Activated T-cell treated with anti-CD3 and anti-CD28 coated beads, Interleukin-2, amount 50 U/mL, for 72 hours (primary cell): ENCODE results near the gene PITRM1. TPM values are rescaled to one million over a fixed set of nuclear protein-coding genes. Genes with fewer than 3 reads are reported as not detected.

ENCODE experiments used
- ATAC-seq, 2 donors: fragments of 150-1000 bp; cut with Tn5 transposase; replicated peaks in 1 of 2; 2 replicates each; pipeline ENCODE4 v1.10.0; 2021; ENCODE audit warnings: moderate library complexity in 2 of 2, mild to moderate bottlenecking in 1 of 2
- DNase-seq, 2 donors: peaks; one replicate each; pipeline ENCODE4 v3.0.0; 2021 to 2022; ENCODE audit warnings: mixed read lengths in 1 of 2
- H3K27ac Mint-ChIP-seq: one replicate; pipeline ENCODE4 v1.8.0; 2022; ENCODE audit warnings: mild to moderate bottlenecking, moderate library complexity, mixed read lengths
- H3K27me3 Mint-ChIP-seq: one replicate; pipeline ENCODE4 v1.8.0; 2022; ENCODE audit warnings: low read depth, mixed read lengths
- H3K36me3 Mint-ChIP-seq, 2 donors: one replicate each; pipeline ENCODE4 v1.8.0; 2022; ENCODE audit warnings: mixed read lengths in 2 of 2, mild to moderate bottlenecking in 1 of 2; ENCODE audit not compliant: insufficient read depth in 2 of 2
- H3K4me1 Mint-ChIP-seq: one replicate; pipeline ENCODE4 v1.8.0; 2022; ENCODE audit warnings: low read depth, mixed read lengths
- H3K4me3 Mint-ChIP-seq, 2 donors: one replicate each; pipeline ENCODE4 v1.8.0; 2022; ENCODE audit warnings: mild to moderate bottlenecking in 2 of 2, mixed read lengths in 2 of 2, moderate library complexity in 2 of 2
- H3K9me3 Mint-ChIP-seq, 2 donors: one replicate each; pipeline ENCODE4 v1.8.0; 2022; ENCODE audit warnings: mixed read lengths in 2 of 2
- total RNA-seq, 2 donors: library from RNA; stranded (reverse); gene quantifications; one replicate each; pipeline ENCODE4 v1.2.3, GENCODE V29; 2022

Gene PITRM1
- total RNA-seq, 2 donors from 2014 or later = 76.7 to 79.9 TPM

GRCh38 chr10:3148994-3149393, 23.6 kb downstream of the PITRM1 start:
- Mint-ChIP-seq H3K4me3 (no peak overlapping the region), H3K27me3 (no peaks in the 10 kb centered on the region), H3K36me3 (peaks cover 4 to 32% of the 10 kb centered on the region in 2 donors), H3K27ac (no peak overlapping the region), H3K9me3 (no peaks in the 10 kb centered on the region), H3K4me1 (peaks cover 14% of the 10 kb centered on the region)
- no peak for DNase-seq
- no peak for ATAC-seq

GRCh38 chr10:3148041-3148440, 24.5 kb downstream of the PITRM1 start:
- DNase-seq (no peak), ATAC-seq (no peak)
- H3K4me1 Mint-ChIP-seq = peaks cover 14% of the 10 kb centered on the region
- peaks cover 6 to 24% of the 10 kb centered on the region in 2 donors for H3K36me3 Mint-ChIP-seq
- H3K9me3 Mint-ChIP-seq = no peaks in the 10 kb centered on the region
- H3K27ac Mint-ChIP-seq = no peak overlapping the region
- H3K27me3 Mint-ChIP-seq = no peaks in the 10 kb centered on the region
- H3K4me3 Mint-ChIP-seq = no peak overlapping the region

- H3K4me3 Mint-ChIP-seq = no peak overlapping the region
- H3K36me3 Mint-ChIP-seq = peaks cover 7 to 27% of the 10 kb centered on the region in 2 donors
- no peak for ATAC-seq
- H3K9me3 Mint-ChIP-seq = no peaks in the 10 kb centered on the region
- DNase-seq = no peak
- H3K4me1 Mint-ChIP-seq = peaks cover 7% of the 10 kb centered on the region
- H3K27ac Mint-ChIP-seq = peak overlapping the region; percentile 9
- no peaks in the 10 kb centered on the region for H3K27me3 Mint-ChIP-seq
Measured at GRCh38 chr10:3147117-3147820, 25.3 kb downstream of the PITRM1 start.

GRCh38 chr10:3146289-3146688, 26.3 kb downstream of the PITRM1 start:
- DNase-seq (no peak), ATAC-seq (no peak)
- Mint-ChIP-seq H3K4me1 (no peaks in the 10 kb centered on the region), H3K36me3 (peaks cover 8 to 26% of the 10 kb centered on the region in 2 donors), H3K9me3 (no peaks in the 10 kb centered on the region), H3K27me3 (no peaks in the 10 kb centered on the region), H3K4me3 (no peak overlapping the region), H3K27ac (no peak overlapping the region)

GRCh38 chr10:3145366-3145765, 27.2 kb downstream of the PITRM1 start:
- Mint-ChIP-seq H3K4me1 (no peaks in the 10 kb centered on the region), H3K36me3 (peaks cover 8 to 25% of the 10 kb centered on the region in 2 donors), H3K4me3 (no peak overlapping the region), H3K27ac (no peak overlapping the region), H3K9me3 (no peaks in the 10 kb centered on the region), H3K27me3 (no peaks in the 10 kb centered on the region)
- ATAC-seq = no peak
- no peak for DNase-seq

- H3K27ac Mint-ChIP-seq = peak overlapping the region; percentile 24
- no peaks in the 10 kb centered on the region for H3K9me3 Mint-ChIP-seq
- peak in 1 of 2 donors; percentile 15 for ATAC-seq
- no peaks in the 10 kb centered on the region for H3K27me3 Mint-ChIP-seq
- no peaks in the 10 kb centered on the region for H3K4me1 Mint-ChIP-seq
- no peak overlapping the region for H3K4me3 Mint-ChIP-seq
- no peak for DNase-seq
- peaks cover 8 to 21% of the 10 kb centered on the region in 2 donors for H3K36me3 Mint-ChIP-seq
Measured at GRCh38 chr10:3143791-3144434, 28.7 kb downstream of the PITRM1 start.

- Mint-ChIP-seq H3K27me3 (no peaks in the 10 kb centered on the region), H3K36me3 (peaks cover 8 to 24% of the 10 kb centered on the region in 2 donors), H3K9me3 (no peaks in the 10 kb centered on the region), H3K4me3 (no peak overlapping the region), H3K27ac (no peak overlapping the region), H3K4me1 (no peaks in the 10 kb centered on the region)
- no peak for ATAC-seq
- DNase-seq = no peak
Measured at GRCh38 chr10:3143366-3143765, 29.2 kb downstream of the PITRM1 start.

GRCh38 chr10:3142146-3142875, 30.3 kb downstream of the PITRM1 start:
- no peak for DNase-seq
- H3K4me1 Mint-ChIP-seq = no peaks in the 10 kb centered on the region
- H3K9me3 Mint-ChIP-seq = no peaks in the 10 kb centered on the region
- no peaks in the 10 kb centered on the region for H3K27me3 Mint-ChIP-seq
- H3K4me3 Mint-ChIP-seq = no peak overlapping the region
- no peak overlapping the region for H3K27ac Mint-ChIP-seq
- ATAC-seq = peak; percentile 11 to 21
- peaks cover 8 to 19% of the 10 kb centered on the region in 2 donors for H3K36me3 Mint-ChIP-seq

GRCh38 chr10:3141351-3142005, 31.1 kb downstream of the PITRM1 start:
- DNase-seq (no peak), ATAC-seq (no peak)
- H3K4me3 Mint-ChIP-seq = no peak overlapping the region
- no peaks in the 10 kb centered on the region for H3K27me3 Mint-ChIP-seq
- H3K27ac Mint-ChIP-seq = peak overlapping the region; percentile 40
- no peaks in the 10 kb centered on the region for H3K4me1 Mint-ChIP-seq
- H3K9me3 Mint-ChIP-seq = no peaks in the 10 kb centered on the region
- peaks cover 8 to 19% of the 10 kb centered on the region in 2 donors for H3K36me3 Mint-ChIP-seq

- Mint-ChIP-seq H3K4me3 (no peak overlapping the region), H3K36me3 (peaks cover 8 to 20% of the 10 kb centered on the region in 2 donors), H3K27ac (no peak overlapping the region), H3K9me3 (no peaks in the 10 kb centered on the region), H3K27me3 (no peaks in the 10 kb centered on the region), H3K4me1 (no peaks in the 10 kb centered on the region)
- no peak for DNase-seq
- ATAC-seq = no peak
Measured at GRCh38 chr10:3140280-3140679, 32.3 kb downstream of the PITRM1 start.

GRCh38 chr10:3139216-3139910, 33.2 kb downstream of the PITRM1 start:
- H3K4me3 Mint-ChIP-seq = no peak overlapping the region
- no peak overlapping the region for H3K27ac Mint-ChIP-seq
- peaks cover 8 to 26% of the 10 kb centered on the region in 2 donors for H3K36me3 Mint-ChIP-seq
- DNase-seq (no peak), ATAC-seq (no peak)
- H3K4me1 Mint-ChIP-seq = no peaks in the 10 kb centered on the region
- no peaks in the 10 kb centered on the region for H3K27me3 Mint-ChIP-seq
- H3K9me3 Mint-ChIP-seq = no peaks in the 10 kb centered on the region

GRCh38 chr10:3137958-3138726, 34.4 kb downstream of the PITRM1 start:
- Mint-ChIP-seq H3K4me1 (no peaks in the 10 kb centered on the region), H3K36me3 (peaks cover 4 to 22% of the 10 kb centered on the region in 2 donors), H3K27ac (no peak overlapping the region), H3K4me3 (no peak overlapping the region), H3K9me3 (no peaks in the 10 kb centered on the region), H3K27me3 (no peaks in the 10 kb centered on the region)
- no peak for ATAC-seq
- no peak for DNase-seq
